22Rv1 (cell line): Measurements from ENCODE around the gene ZXDA.

Source experiments
- CTCF ChIP-seq: fragments of 450-650 bp; IDR thresholded peaks from 2 replicates; pipeline ENCODE4 v1.5.1; 2017; ENCODE audit warnings: mild to moderate bottlenecking
- ZFX ChIP-seq: fragments of 450-650 bp; IDR thresholded peaks from 2 replicates; pipeline ENCODE4 v1.6.1; 2017; ENCODE audit warnings: antibody characterized with exemption, borderline replicate concordance

- no peak for TF ChIP-seq CTCF
- no peak for TF ChIP-seq ZFX
Observed at GRCh38 chrX:57906790-57907189, 3.5 kb downstream of the ZXDA start.
